SK-N-SH (cell line): ENCODE results near the gene ADCY5. TPM values are rescaled to one million over a fixed set of nuclear protein-coding genes. Genes with fewer than 3 reads are reported as not detected.

Experiments used
- CTCF ChIA-PET: fragments of 300-600, 350-600 bp; formaldehyde crosslinking; extraction: SDS; loops from one replicate; lab custom pipeline; 2021; lab: Yijun Ruan, JAX
- POLR2A ChIA-PET: fragments of 350-600 bp; sonication (Branson Sonifier 250); formaldehyde crosslinking; extraction: SDS; loops from one replicate; lab custom pipeline; 2020; ENCODE audit warnings: antibody characterized with exemption, inconsistent platforms; lab: Yijun Ruan, JAX
- DNase-seq: peaks from one replicate; pipeline ENCODE4 v3.0.0; 2012
- H2AFZ ChIP-seq: fragments of 200-600 bp; sonication (generic); 2 replicates; pipeline ENCODE4 v1.8.1; 2016; ENCODE audit warnings: antibody characterized with exemption, mild to moderate bottlenecking, low read depth
- H3F3A ChIP-seq: fragments of 200-600 bp; sonication (generic); replicated peaks from 2 replicates; pipeline ENCODE3; 2016; ENCODE audit warnings: antibody characterized with exemption, mild to moderate bottlenecking; ENCODE audit not compliant: insufficient read depth
- H3K27ac ChIP-seq, 2 experiments: fragments of 200-500 bp in 1 of 2; fragments of 200-600 bp in 1 of 2; sonication (Bioruptor generic) in 1 of 2; sonication (generic), shearing (Covaris generic) in 1 of 2; 2 replicates each; pipeline versions ENCODE4 v1.5.1 to v1.6.1; 2014 to 2016; ENCODE audit warnings: low read depth in 2 of 2, inconsistent platforms in 1 of 2, low read length in 1 of 2, mild to moderate bottlenecking in 1 of 2, mixed read lengths in 1 of 2
- H3K27me3 ChIP-seq: fragments of 200-600 bp; sonication (generic), shearing (Covaris generic); 2 replicates; pipeline ENCODE4 v1.6.1; 2016; ENCODE audit warnings: mixed run types; ENCODE audit not compliant: insufficient read depth
- H3K36me3 ChIP-seq, 2 experiments: fragments of 200-500 bp in 1 of 2; fragments of 200-600 bp in 1 of 2; sonication (Bioruptor generic) in 1 of 2; sonication (generic) in 1 of 2; replicated peaks in 1 of 2; 2 replicates each; pipeline versions ENCODE3 to v1.5.1; 2014 to 2016; ENCODE audit warnings: low read length in 1 of 2, mild to moderate bottlenecking in 1 of 2; ENCODE audit not compliant: insufficient read depth in 2 of 2, control insufficient read depth in 1 of 2
- H3K4me1 ChIP-seq, 2 experiments: fragments of 200-500 bp in 1 of 2; fragments of 200-600 bp in 1 of 2; sonication (Bioruptor generic) in 1 of 2; sonication (generic), shearing (Covaris generic) in 1 of 2; 2 replicates each; pipeline versions ENCODE4 v1.5.1 to v1.6.1; 2014 to 2016; ENCODE audit warnings: low read depth in 1 of 2, low read length in 1 of 2, mixed run types in 1 of 2; ENCODE audit not compliant: insufficient read depth in 2 of 2, control insufficient read depth in 1 of 2
- H3K4me2 ChIP-seq: fragments of 200-600 bp; sonication (generic), shearing (Covaris generic); 2 replicates; pipeline ENCODE4 v1.6.1; 2017; ENCODE audit warnings: mixed run types
- H3K4me3 ChIP-seq, 2 experiments: fragments of 200-500 bp in 1 of 2; fragments of 200-600 bp in 1 of 2; sonication (Bioruptor generic) in 1 of 2; sonication (generic), shearing (Covaris generic) in 1 of 2; 2 replicates each; pipeline versions ENCODE4 v1.5.1 to v1.8.1; 2014 to 2016; ENCODE audit warnings: low read depth in 2 of 2, inconsistent platforms in 1 of 2, low read length in 1 of 2, mild to moderate bottlenecking in 1 of 2, mixed read lengths in 1 of 2, moderate library complexity in 1 of 2
- H3K79me2 ChIP-seq: fragments of 200-600 bp; sonication (generic); 2 replicates; pipeline ENCODE4 v1.8.1; 2017; ENCODE audit warnings: mild to moderate bottlenecking; ENCODE audit not compliant: insufficient read depth
- H3K9ac ChIP-seq: fragments of 200-600 bp; sonication (generic); 2 replicates; pipeline ENCODE4 v1.6.1; 2017; ENCODE audit warnings: mixed run types
- H3K9me2 ChIP-seq: fragments of 200-600 bp; sonication (generic); 2 replicates; pipeline ENCODE4 v1.6.1; 2017; ENCODE audit warnings: mixed run types
- H3K9me3 ChIP-seq: fragments of 200-600 bp; sonication (generic); 2 replicates; pipeline ENCODE4 v1.6.1; 2017; ENCODE audit warnings: mixed run types, mild to moderate bottlenecking, moderate library complexity
- H4K20me1 ChIP-seq: fragments of 200-600 bp; sonication (generic); 2 replicates; pipeline ENCODE4 v1.6.1; 2017; ENCODE audit warnings: mild to moderate bottlenecking, mixed run types; ENCODE audit not compliant: insufficient read depth
- CHD2 ChIP-seq: fragments of 150-350 bp; IDR thresholded peaks from 2 replicates; pipeline ENCODE4 v1.6.1; 2018; ENCODE audit warnings: low read length; ENCODE audit not compliant: partially characterized antibody
- ELF1 ChIP-seq: IDR thresholded peaks from 2 replicates; pipeline ENCODE4 v1.4.0; 2012
- EZH2phosphoT487 ChIP-seq: fragments of 200-600 bp; sonication (generic); IDR thresholded peaks from 2 replicates; pipeline ENCODE4 v1.6.1; 2017; ENCODE audit warnings: low read depth, mixed run types, mild to moderate bottlenecking, antibody characterized with exemption, moderate library complexity, borderline replicate concordance
- GABPA ChIP-seq: IDR thresholded peaks from 2 replicates; pipeline ENCODE4 v1.4.0; 2012; ENCODE audit warnings: low read depth, mild to moderate bottlenecking
- JUND ChIP-seq: IDR thresholded peaks from 2 replicates; pipeline ENCODE4 v1.4.0; 2012
- MEF2A ChIP-seq: IDR thresholded peaks from 2 replicates; pipeline ENCODE4 v1.4.0; 2012; ENCODE audit warnings: low read depth, borderline replicate concordance
- NFIC ChIP-seq: IDR thresholded peaks from 2 replicates; pipeline ENCODE4 v1.4.0; 2012; ENCODE audit warnings: borderline replicate concordance
- NRF1 ChIP-seq: IDR thresholded peaks from 2 replicates; pipeline ENCODE4 v1.6.1; 2012; ENCODE audit warnings: low read depth, mild to moderate bottlenecking, low read length
- POLR2AphosphoS5 ChIP-seq: IDR thresholded peaks from 2 replicates; pipeline ENCODE4 v1.6.1; 2012; ENCODE audit warnings: low read depth, low read length
- RAD21 ChIP-seq: IDR thresholded peaks from 2 replicates; pipeline ENCODE4 v1.6.1; 2012; ENCODE audit warnings: mild to moderate bottlenecking, low read length
- SMC3 ChIP-seq: IDR thresholded peaks from 2 replicates; pipeline ENCODE4 v1.6.1; 2012; ENCODE audit warnings: low read depth, low read length, improper control_type of control experiment
- TEAD4 ChIP-seq: IDR thresholded peaks from 2 replicates; pipeline ENCODE4 v1.4.0; 2012; ENCODE audit warnings: mild to moderate bottlenecking, borderline replicate concordance; ENCODE audit not compliant: insufficient read depth
- WGBS: methylation state at CpG from one replicate; pipeline ENCODE4 v1.1.6; 2017; ENCODE audit warnings: low lambda C conversion rate; 5-methylcytosine and 5-hydroxymethylcytosine counted together
- polyA plus RNA-seq, 3 experiments: library from polyadenylated mRNA; depleted of rRNA; stranded (reverse); fragments of >200 nt; gene quantifications; 2 replicates each; pipeline ENCODE4 v1.2.3, GENCODE V29; 2012
- TF ChIP-seq, protein P1 (sequence below): IDR thresholded peaks from 2 replicates; pipeline ENCODE4 v1.6.1; 2012; ENCODE audit warnings: mild to moderate bottlenecking, low read depth, low read length, moderate library complexity

ADCY5 gene
- polyA plus RNA-seq, 1 of the 3 experiments (the other 2 are of a cell fraction), result 0.21 TPM

DNA sequence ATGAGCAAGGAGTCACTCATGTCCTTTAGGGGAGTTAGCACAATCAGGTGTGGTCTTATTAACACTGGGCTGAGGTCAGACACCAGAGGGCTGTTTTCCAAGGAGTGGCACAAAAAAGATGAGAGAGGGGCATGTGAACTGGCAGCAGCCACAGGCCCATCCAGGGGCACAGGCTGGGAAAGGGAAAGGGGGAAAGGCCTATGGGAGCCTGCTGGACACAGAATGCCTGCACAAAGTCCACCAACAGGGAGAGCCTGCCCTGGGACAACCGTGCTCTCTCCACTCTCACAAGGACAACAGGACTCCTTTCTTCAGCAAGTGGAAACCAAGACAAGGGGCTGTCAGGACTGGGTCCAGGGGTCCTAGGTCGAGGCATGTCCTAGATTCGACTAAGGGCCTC lies 109.6 kb downstream of the ADCY5 start:
- H3K9me3 ChIP-seq, result no peaks in the 10 kb centered on the region
- CTCF ChIA-PET, result interaction anchor here (0.8 to 16.2 kb wide), 3 partner anchors 11 to 149 kb away, joined by 3 to 275 read pairs (median 18); no protein-coding TSS in a partner anchor
- H3K4me1 ChIP-seq, result no peaks in the 10 kb centered on the region
- no peaks in the 10 kb centered on the region for H3K36me3 ChIP-seq
- peaks cover 45% of the 10 kb centered on the region for H3K27me3 ChIP-seq
- H2AFZ ChIP-seq, result no peak overlapping the region
- H3K27ac ChIP-seq, result no peak overlapping the region
- no peaks in the 10 kb centered on the region for H3K79me2 ChIP-seq
- no peak overlapping the region for H3K9ac ChIP-seq
- no peak overlapping the region for H3K4me3 ChIP-seq
- peaks cover 5% of the 10 kb centered on the region; the same call in 1 of the 2 replicates for H4K20me1 ChIP-seq
- no peak for DNase-seq
- POLR2A ChIA-PET, result no interaction called here
- no peak overlapping the region for H3K4me2 ChIP-seq
- TF ChIP-seq, protein P1, sequence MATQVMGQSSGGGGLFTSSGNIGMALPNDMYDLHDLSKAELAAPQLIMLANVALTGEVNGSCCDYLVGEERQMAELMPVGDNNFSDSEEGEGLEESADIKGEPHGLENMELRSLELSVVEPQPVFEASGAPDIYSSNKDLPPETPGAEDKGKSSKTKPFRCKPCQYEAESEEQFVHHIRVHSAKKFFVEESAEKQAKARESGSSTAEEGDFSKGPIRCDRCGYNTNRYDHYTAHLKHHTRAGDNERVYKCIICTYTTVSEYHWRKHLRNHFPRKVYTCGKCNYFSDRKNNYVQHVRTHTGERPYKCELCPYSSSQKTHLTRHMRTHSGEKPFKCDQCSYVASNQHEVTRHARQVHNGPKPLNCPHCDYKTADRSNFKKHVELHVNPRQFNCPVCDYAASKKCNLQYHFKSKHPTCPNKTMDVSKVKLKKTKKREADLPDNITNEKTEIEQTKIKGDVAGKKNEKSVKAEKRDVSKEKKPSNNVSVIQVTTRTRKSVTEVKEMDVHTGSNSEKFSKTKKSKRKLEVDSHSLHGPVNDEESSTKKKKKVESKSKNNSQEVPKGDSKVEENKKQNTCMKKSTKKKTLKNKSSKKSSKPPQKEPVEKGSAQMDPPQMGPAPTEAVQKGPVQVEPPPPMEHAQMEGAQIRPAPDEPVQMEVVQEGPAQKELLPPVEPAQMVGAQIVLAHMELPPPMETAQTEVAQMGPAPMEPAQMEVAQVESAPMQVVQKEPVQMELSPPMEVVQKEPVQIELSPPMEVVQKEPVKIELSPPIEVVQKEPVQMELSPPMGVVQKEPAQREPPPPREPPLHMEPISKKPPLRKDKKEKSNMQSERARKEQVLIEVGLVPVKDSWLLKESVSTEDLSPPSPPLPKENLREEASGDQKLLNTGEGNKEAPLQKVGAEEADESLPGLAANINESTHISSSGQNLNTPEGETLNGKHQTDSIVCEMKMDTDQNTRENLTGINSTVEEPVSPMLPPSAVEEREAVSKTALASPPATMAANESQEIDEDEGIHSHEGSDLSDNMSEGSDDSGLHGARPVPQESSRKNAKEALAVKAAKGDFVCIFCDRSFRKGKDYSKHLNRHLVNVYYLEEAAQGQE, result no peak
- TF ChIP-seq POLR2AphosphoS5, result no peak
- TF ChIP-seq SMC3, result no peak
- TF ChIP-seq NFIC, result no peak
- no peak for TF ChIP-seq GABPA
- TF ChIP-seq EZH2phosphoT487, result no peak
- no peak for TF ChIP-seq ELF1
- TF ChIP-seq CHD2, result no peak
- no peak for TF ChIP-seq NRF1
- H3K9me2 ChIP-seq, result no peaks in the 10 kb centered on the region
- WGBS, result 30% methylated on average over 3 of the region's 3 CpGs
- no peaks in the 10 kb centered on the region for H3F3A ChIP-seq

DNA sequence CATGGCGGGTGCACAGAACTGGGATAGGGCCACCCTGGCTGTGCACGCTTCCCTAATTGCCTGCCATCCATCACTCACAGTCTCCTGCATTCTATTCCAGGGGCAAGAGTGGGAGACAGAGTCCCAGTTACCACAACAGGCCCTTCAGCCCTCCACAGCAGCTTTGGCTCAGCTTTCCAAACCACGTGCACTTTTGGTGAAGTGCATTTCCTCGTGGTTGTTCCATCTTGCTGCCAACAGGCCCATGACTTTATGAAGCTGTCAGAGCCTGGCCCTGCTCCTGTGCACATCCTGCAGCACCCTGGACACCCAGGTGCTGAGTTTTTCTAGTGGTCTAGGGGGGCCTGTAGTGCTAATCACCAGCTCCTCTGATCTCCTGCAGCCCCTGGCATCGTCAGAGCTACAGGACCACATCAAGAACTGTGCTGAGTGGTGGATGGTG lies 110.2 kb downstream of the ADCY5 start:
- Histone ChIP-seq H3K9me2 (no peaks in the 10 kb centered on the region), H3K79me2 (no peaks in the 10 kb centered on the region), H3K4me2 (no peak overlapping the region), H3K36me3 (no peaks in the 10 kb centered on the region), H3K9ac (no peak overlapping the region), H3K4me1 (no peaks in the 10 kb centered on the region), H3K4me3 (no peak overlapping the region), H3K9me3 (no peaks in the 10 kb centered on the region), H3K27me3 (peaks cover 45% of the 10 kb centered on the region), H4K20me1 (0 out of 2 replicates have a peak, but pooled peaks cover under 1% of the 10 kb centered on the region), H3F3A (no peaks in the 10 kb centered on the region), H2AFZ (no peak overlapping the region), H3K27ac (no peak overlapping the region)
- CTCF ChIA-PET, result interaction anchor here (0.8 to 16.2 kb wide), 4 partner anchors 10 to 200 kb away, joined by 3 to 275 read pairs (median 10); no protein-coding TSS in a partner anchor
- 32% methylated on average over 4 of the region's 5 CpGs for WGBS
- no peak for DNase-seq
- POLR2A ChIA-PET, result no interaction called here
- no peak for TF ChIP-seq RAD21
- no peak for TF ChIP-seq TEAD4
- TF ChIP-seq JUND, result no peak
- no peak for TF ChIP-seq POLR2AphosphoS5
- no peak for TF ChIP-seq MEF2A
